Choroid plexus epithelial cell (primary cell): ENCODE data around the gene TMEM255B.

Experiments used
- DNase-seq: peaks from one replicate; pipeline ENCODE4 v3.0.0-alpha.2; 2010; ENCODE audit warnings: low read depth
- H3K4me3 ChIP-seq: 2 replicates; pipeline ENCODE4 v1.5.1; 2011; ENCODE audit warnings: low read depth, mild to moderate bottlenecking, control low read depth, low read length, moderate library complexity
- CTCF ChIP-seq: conservative IDR thresholded peaks from 2 replicates; pipeline ENCODE4 v1.5.1; 2011; ENCODE audit warnings: low read depth, mild to moderate bottlenecking, control low read depth, inconsistent platforms, low read length, moderate library complexity

The TMEM255B gene

GRCh38 chr13:113759525-113760137, 605 bp downstream of the TMEM255B start:
- peak overlapping the region; percentile 60 for H3K4me3 ChIP-seq
- no peak for TF ChIP-seq CTCF
- DNase-seq: peak; percentile 7

GRCh38 chr13:113761136-113761535, 2.1 kb downstream of the TMEM255B start:
- TF ChIP-seq CTCF: no peak
- no peak overlapping the region for H3K4me3 ChIP-seq
- no peak for DNase-seq

GRCh38 chr13:113762075-113762474, 3.0 kb downstream of the TMEM255B start:
- TF ChIP-seq CTCF: no peak
- DNase-seq: no peak
- no peak overlapping the region for H3K4me3 ChIP-seq

- no peak for DNase-seq
- no peak for TF ChIP-seq CTCF
- no peak overlapping the region for H3K4me3 ChIP-seq
Observed at GRCh38 chr13:113762538-113762937, 3.5 kb downstream of the TMEM255B start.

GRCh38 chr13:113763254-113763653, 4.2 kb downstream of the TMEM255B start:
- no peak for TF ChIP-seq CTCF
- DNase-seq: no peak
- H3K4me3 ChIP-seq: no peak overlapping the region

GRCh38 chr13:113763961-113764792, 5.2 kb downstream of the TMEM255B start:
- no peak for TF ChIP-seq CTCF
- H3K4me3 ChIP-seq: no peak overlapping the region
- DNase-seq: no peak
